IMR-90 (cell line): ENCODE measurements around the gene SLC7A6.

ENCODE experiments used
- BHLHE40 ChIP-seq: fragments of 150-350 bp; IDR thresholded peaks from 2 replicates; pipeline ENCODE4 v1.6.1; 2016; ENCODE audit warnings: mild to moderate bottlenecking, low read depth, low read length
- CEBPB ChIP-seq: IDR thresholded peaks from 2 replicates; pipeline ENCODE4 v1.6.1; 2012; ENCODE audit warnings: low read depth, low read length, improper control_type of control experiment
- CHD1 ChIP-seq: IDR thresholded peaks from 2 replicates; pipeline ENCODE4 v1.6.1; 2012; ENCODE audit warnings: low read depth, low read length, improper control_type of control experiment
- CTCF ChIP-seq: conservative IDR thresholded peaks from 2 replicates; pipeline ENCODE4 v1.5.1; 2012; ENCODE audit warnings: mild to moderate bottlenecking, low read depth, low read length, improper control_type of control experiment
- ELK1 ChIP-seq: fragments of 150-350 bp; IDR thresholded peaks from 2 replicates; pipeline ENCODE4 v1.6.1; 2016; ENCODE audit warnings: low read depth, mild to moderate bottlenecking, low read length, moderate library complexity, borderline replicate concordance
- POLR2A ChIP-seq: IDR thresholded peaks from 2 replicates; pipeline ENCODE4 v1.6.1; 2012; ENCODE audit warnings: mild to moderate bottlenecking, low read depth, low read length
- RAD21 ChIP-seq: IDR thresholded peaks from 2 replicates; pipeline ENCODE4 v1.6.1; 2012; ENCODE audit warnings: low read length, improper control_type of control experiment
- RFX5 ChIP-seq: IDR thresholded peaks from 2 replicates; pipeline ENCODE4 v1.8.0; 2012; ENCODE audit warnings: low read depth, mild to moderate bottlenecking, low read length, moderate library complexity

GRCh38 chr16:68259007-68259825, 5.1 kb upstream of the SLC7A6 start:
- TF ChIP-seq CTCF (no peak), POLR2A (no peak), RAD21 (no peak), RFX5 (no peak), CHD1 (no peak), BHLHE40 (no peak), CEBPB (no peak), ELK1 (no peak)
